HepG2 (cell line): ENCODE measurements around the gene GBE1. TPM values are rescaled to one million over a fixed set of nuclear protein-coding genes. Genes with fewer than 3 reads are reported as not detected.
A peak's percentile ranks its signal among the peaks of the same experiment; 100 is the strongest.

Source experiments
- ARID4A ChIP-seq: sonication (generic); formaldehyde crosslinking; IDR thresholded peaks from 2 replicates; pipeline ENCODE4 v1.5.0; 2020; ENCODE audit warnings: mild to moderate bottlenecking, missing genetic modification reagents, borderline replicate concordance
- ETV6 ChIP-seq: sonication (generic); formaldehyde crosslinking; conservative IDR thresholded peaks from 2 replicates; pipeline ENCODE4 v1.4.0; 2020; ENCODE audit warnings: missing genetic modification reagents
- GRHL1 ChIP-seq: sonication (generic); formaldehyde crosslinking; conservative IDR thresholded peaks from 2 replicates; pipeline ENCODE4 v1.8.0; 2022; ENCODE audit warnings: missing genetic modification reagents
- GTF2F1 ChIP-seq: fragments of 150-350 bp; IDR thresholded peaks from 2 replicates; pipeline ENCODE4 v1.6.1; 2014; ENCODE audit warnings: low read length
- MED8 ChIP-seq: sonication (generic); formaldehyde crosslinking; IDR thresholded peaks from 2 replicates; pipeline ENCODE4 v1.8.1; 2023; ENCODE audit warnings: mild to moderate bottlenecking, missing genetic modification reagents; ENCODE audit not compliant: insufficient replicate concordance
- MZF1 ChIP-seq: sonication (generic); formaldehyde crosslinking; IDR thresholded peaks from 2 replicates; pipeline ENCODE4 v1.8.1; 2023; ENCODE audit warnings: mild to moderate bottlenecking, missing genetic modification reagents, borderline replicate concordance
- TCF12 ChIP-seq, 2 experiments: fragments of 450-650 bp in 1 of 2; sonication (generic) in 1 of 2; formaldehyde crosslinking in 1 of 2; IDR thresholded peaks; 2 replicates each; pipeline versions ENCODE4 v1.6.1 to v1.8.0; 2017 to 2022; ENCODE audit warnings: antibody characterized with exemption in 1 of 2, mild to moderate bottlenecking in 1 of 2, missing genetic modification reagents in 1 of 2, moderate library complexity in 1 of 2
- TIGD3 ChIP-seq: sonication (generic); formaldehyde crosslinking; IDR thresholded peaks from 2 replicates; pipeline ENCODE4 v1.5.1; 2020; ENCODE audit warnings: mild to moderate bottlenecking, missing genetic modification reagents, borderline replicate concordance
- TRIM24 ChIP-seq: sonication (generic); formaldehyde crosslinking; IDR thresholded peaks from 2 replicates; pipeline ENCODE4 v1.8.0; 2022; ENCODE audit warnings: mild to moderate bottlenecking, missing genetic modification reagents
- ZFP91 ChIP-seq: sonication (generic); formaldehyde crosslinking; IDR thresholded peaks from 2 replicates; pipeline ENCODE4 v1.9.0; 2022; ENCODE audit warnings: missing genetic modification reagents, mild to moderate bottlenecking, borderline replicate concordance
- ZNF3 ChIP-seq: IDR thresholded peaks from 2 replicates; pipeline ENCODE4 v1.7.0; 2017; ENCODE audit warnings: inconsistent platforms
- ZNF576 ChIP-seq: sonication (generic); formaldehyde crosslinking; IDR thresholded peaks from 2 replicates; pipeline ENCODE4 v1.4.0; 2020; ENCODE audit warnings: mild to moderate bottlenecking, missing genetic modification reagents
- ZNF597 ChIP-seq: sonication (generic); formaldehyde crosslinking; IDR thresholded peaks from 2 replicates; pipeline ENCODE4 v1.5.0; 2020; ENCODE audit warnings: missing genetic modification reagents
- ZNF629 ChIP-seq: sonication (generic); formaldehyde crosslinking; conservative IDR thresholded peaks from 2 replicates; pipeline ENCODE4 v1.5.0; 2020; ENCODE audit warnings: missing genetic modification reagents
- ZNF703 ChIP-seq: sonication (generic); formaldehyde crosslinking; IDR thresholded peaks from 2 replicates; pipeline ENCODE4 v1.5.1; 2020; ENCODE audit warnings: missing genetic modification reagents, mild to moderate bottlenecking, moderate library complexity, borderline replicate concordance
- ZNF709 ChIP-seq: sonication (generic); formaldehyde crosslinking; IDR thresholded peaks from 2 replicates; pipeline ENCODE4 v1.5.0; 2020; ENCODE audit warnings: mild to moderate bottlenecking, missing genetic modification reagents
- ZNF768 ChIP-seq: sonication (generic); formaldehyde crosslinking; IDR thresholded peaks from 2 replicates; pipeline ENCODE4 v1.4.0; 2020; ENCODE audit warnings: missing genetic modification reagents
- ZNF850 ChIP-seq: sonication (generic); formaldehyde crosslinking; conservative IDR thresholded peaks from 2 replicates; pipeline ENCODE4 v1.9.0; 2021; ENCODE audit warnings: mild to moderate bottlenecking, missing genetic modification reagents
- polyA plus RNA-seq, 8 experiments: library from polyadenylated mRNA; depleted of rRNA in 3 of 8; stranded (reverse) in 7 of 8; unstranded in 1 of 8; fragments of >200 nt; fragmentation: Illumina TruSeq in 4 of 8; extraction: Trizol in 4 of 8; gene quantifications; 2 replicates each; pipeline versions ENCODE4 v1.2.1 to v1.2.3, GENCODE V29; 2011 to 2016; ENCODE audit warnings: low read depth in 4 of 8, missing spikeins in 1 of 8, mixed read lengths in 1 of 8; ENCODE audit not compliant: insufficient read depth in 1 of 8
- total RNA-seq, 5 experiments: library from RNA; depleted of rRNA; stranded (reverse); fragments of >200 nt; fragmentation: Illumina TruSeq; extraction: Trizol; gene quantifications; 2 replicates each; pipeline ENCODE4 v1.2.3, GENCODE V29; 2016; ENCODE audit warnings: low read depth in 1 of 5

Gene GBE1
- total and polyA plus RNA-seq, 2 of the 13 experiments (the other 11 are each of a cell fraction or from before 2014, with no cell fraction given) = 22.9 to 36.1 TPM

- no peak for TF ChIP-seq TIGD3
- TF ChIP-seq TRIM24 = peak; percentile 63; the same call in 1 of the 2 replicates
- no peak for TF ChIP-seq GTF2F1
- no peak for TF ChIP-seq ZNF709 (CRISPR knock-in tag)
- no peak for TF ChIP-seq MZF1 (CRISPR knock-in tag)
- peak; percentile 92 for TF ChIP-seq ZNF3
- TF ChIP-seq ZNF597 = no peak
- TF ChIP-seq ZFP91 (CRISPR knock-in tag) = no peak; the same call in 1 of the 2 replicates
- no peak for TF ChIP-seq ETV6
- no peak for TF ChIP-seq GRHL1 (CRISPR knock-in tag)
- TF ChIP-seq ZNF576 (CRISPR knock-in tag) = no peak
- TF ChIP-seq ARID4A (CRISPR knock-in tag) = peak; percentile 65; the same call in 1 of the 2 replicates
- no peak; the same call in 1 of the 2 replicates for TF ChIP-seq ZNF768 (CRISPR knock-in tag)
- TF ChIP-seq ZNF629 (CRISPR knock-in tag) = no peak
- no peak for TF ChIP-seq MED8 (CRISPR knock-in tag)
- peak; percentile 78; the same call in 1 of the 2 replicates for TF ChIP-seq ZNF850 (CRISPR knock-in tag)
- no peak for TF ChIP-seq ZNF703 (CRISPR knock-in tag)
- TF ChIP-seq TCF12 (IDR thresholded peaks at IDR 0.05) = no peak
- TF ChIP-seq TCF12 (CRISPR knock-in tag; IDR thresholded peaks at IDR 0.05) = peak; percentile 73; the same call in 1 of the 2 replicates
These were observed 44.5 kb downstream of the GBE1 start (continued) for GRCh38 chr3:81716870-81717509.
